Hematopoietic multipotent progenitor cell (in vitro differentiated cells): ENCODE data around the gene SLC38A9. TPM values are rescaled to one million over a fixed set of nuclear protein-coding genes. Genes with fewer than 3 reads are reported as not detected.

Source experiments
- DNase-seq, 3 donors: peaks; one replicate each; pipeline ENCODE4 v3.0.0-alpha.2; 2011 to 2015; ENCODE audit warnings: low read depth in 2 of 3, low spot score in 2 of 3
- total RNA-seq: library from RNA; depleted of rRNA; stranded (reverse); fragments of >200 nt; gene quantifications from one replicate; pipeline ENCODE4 v1.2.3, GENCODE V29; 2012

The SLC38A9 gene
- total RNA-seq, 1 donor = 18.9 TPM

GRCh38 chr5:55667938-55668337, 44.2 kb downstream of the SLC38A9 start:
- DNase-seq = no peak

- no peak for DNase-seq
Observed at GRCh38 chr5:55665065-55665464, 47.1 kb downstream of the SLC38A9 start.

- DNase-seq = no peak
Observed at GRCh38 chr5:55657443-55657842, 54.7 kb downstream of the SLC38A9 start.

GRCh38 chr5:55650386-55650785, 61.7 kb downstream of the SLC38A9 start:
- peak in 2 of 3 donors; percentile 28 to 80 for DNase-seq

- no peak for DNase-seq
Observed at GRCh38 chr5:55649963-55650362, 62.2 kb downstream of the SLC38A9 start.

- DNase-seq = no peak
Observed at GRCh38 chr5:55645304-55645703, 66.8 kb downstream of the SLC38A9 start.

- DNase-seq = no peak
Observed at GRCh38 chr5:55638455-55638854, 73.7 kb downstream of the SLC38A9 start.

GRCh38 chr5:55638051-55638450, 74.1 kb downstream of the SLC38A9 start:
- no peak for DNase-seq

GRCh38 chr5:55636683-55637082, 75.4 kb downstream of the SLC38A9 start:
- no peak for DNase-seq

GRCh38 chr5:55636177-55636576, 75.9 kb downstream of the SLC38A9 start:
- no peak for DNase-seq

- no peak for DNase-seq
Observed at GRCh38 chr5:55634866-55635265, 77.3 kb downstream of the SLC38A9 start.

GRCh38 chr5:55634209-55634805, 77.8 kb downstream of the SLC38A9 start:
- no peak for DNase-seq

- DNase-seq = no peak
Observed at GRCh38 chr5:55633574-55634208, 78.4 kb downstream of the SLC38A9 start.

GRCh38 chr5:55629815-55630214, 82.3 kb downstream of the SLC38A9 start:
- no peak for DNase-seq

- no peak for DNase-seq
Observed at GRCh38 chr5:55626790-55627189, 85.3 kb downstream of the SLC38A9 start.

GRCh38 chr5:55625913-55626312, 86.2 kb downstream of the SLC38A9 start:
- DNase-seq = no peak

- no peak for DNase-seq
Observed at GRCh38 chr5:55625589-55625909, 86.6 kb downstream of the SLC38A9 start.

- no peak for DNase-seq
Observed at GRCh38 chr5:55624841-55625588, 87.1 kb downstream of the SLC38A9 start.

GRCh38 chr5:55623789-55624188, 88.3 kb downstream of the SLC38A9 start:
- DNase-seq = no peak

- DNase-seq = no peak
Observed at GRCh38 chr5:55622460-55622859, 89.7 kb downstream of the SLC38A9 start.

GRCh38 chr5:55621229-55621628, 90.9 kb downstream of the SLC38A9 start:
- no peak for DNase-seq

- no peak for DNase-seq
Observed at GRCh38 chr5:55620766-55621160, 91.4 kb downstream of the SLC38A9 start.
